ENCODE data around the gene INPP5D.
A peak's percentile ranks its signal among the peaks of the same experiment; 100 is the strongest.

Gene INPP5D

DNA sequence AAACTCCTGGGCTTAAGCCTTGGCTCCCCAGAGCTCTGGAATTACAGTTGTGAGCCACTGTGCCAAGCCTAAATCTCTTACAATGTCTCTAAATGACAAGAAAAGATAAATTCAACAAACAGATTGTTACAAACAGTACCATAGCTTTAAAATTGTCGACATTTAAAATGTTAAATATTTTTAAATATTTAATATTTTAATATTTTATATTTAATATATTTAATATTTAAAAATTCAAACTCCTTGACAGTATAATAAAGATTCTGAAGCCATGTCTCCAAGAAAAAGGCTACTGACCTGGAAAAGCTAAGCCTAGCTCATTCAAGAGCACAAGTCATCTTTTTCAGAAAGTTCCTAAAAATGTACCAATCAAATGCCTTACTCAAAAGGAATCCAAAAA lies 75.3 kb downstream of the INPP5D start:
- TF ChIP-seq ZC3H10 (CRISPR knock-in tag; IDR thresholded peaks at IDR 0.05), result no peak
- TF ChIP-seq RARB (CRISPR knock-in tag; IDR thresholded peaks at IDR 0.05), result no peak
- TF ChIP-seq CSDC2 (CRISPR knock-in tag; IDR thresholded peaks at IDR 0.05), result no peak
- ATAC-seq, result no peak

DNA sequence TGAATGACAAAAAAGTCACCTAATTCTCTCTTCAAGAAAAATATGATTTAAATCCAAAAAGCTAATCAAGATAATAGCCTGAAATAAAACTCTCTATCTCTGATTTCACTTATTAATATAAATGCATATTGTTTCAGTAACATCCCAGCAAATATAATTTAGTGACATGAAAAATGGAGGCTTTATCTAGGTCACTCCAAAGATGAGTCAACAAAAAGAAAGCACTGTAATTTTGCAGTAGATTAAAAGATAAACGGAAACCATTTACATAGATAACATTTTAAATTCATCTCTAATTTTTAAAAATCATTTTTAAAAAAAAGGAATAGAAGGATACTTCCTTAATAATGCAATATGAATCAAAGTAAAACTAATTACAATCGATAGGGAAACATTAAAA lies 76.9 kb downstream of the INPP5D start:
- ATAC-seq, result no peak; the same call in 2 of the 3 replicates
- TF ChIP-seq PPARA (CRISPR knock-in tag; IDR thresholded peaks at IDR 0.05; ENCODE audit: borderline replicate concordance) (no peak), ISL1 (CRISPR knock-in tag; IDR thresholded peaks at IDR 0.05) (peak; percentile 43; the same call in 1 of the 2 replicates), ZNF8 (CRISPR knock-in tag; IDR thresholded peaks at IDR 0.05) (no peak), ZFP30 (CRISPR knock-in tag; IDR thresholded peaks at IDR 0.05) (no peak)
- TF ChIP-seq, protein P1, sequence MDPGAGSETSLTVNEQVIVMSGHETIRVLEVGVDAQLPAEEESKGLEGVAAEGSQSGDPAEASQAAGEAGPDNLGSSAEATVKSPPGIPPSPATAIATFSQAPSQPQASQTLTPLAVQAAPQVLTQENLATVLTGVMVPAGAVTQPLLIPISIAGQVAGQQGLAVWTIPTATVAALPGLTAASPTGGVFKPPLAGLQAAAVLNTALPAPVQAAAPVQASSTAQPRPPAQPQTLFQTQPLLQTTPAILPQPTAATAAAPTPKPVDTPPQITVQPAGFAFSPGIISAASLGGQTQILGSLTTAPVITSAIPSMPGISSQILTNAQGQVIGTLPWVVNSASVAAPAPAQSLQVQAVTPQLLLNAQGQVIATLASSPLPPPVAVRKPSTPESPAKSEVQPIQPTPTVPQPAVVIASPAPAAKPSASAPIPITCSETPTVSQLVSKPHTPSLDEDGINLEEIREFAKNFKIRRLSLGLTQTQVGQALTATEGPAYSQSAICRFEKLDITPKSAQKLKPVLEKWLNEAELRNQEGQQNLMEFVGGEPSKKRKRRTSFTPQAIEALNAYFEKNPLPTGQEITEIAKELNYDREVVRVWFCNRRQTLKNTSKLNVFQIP (CRISPR knock-in tag; IDR thresholded peaks at IDR 0.05; ENCODE audit: borderline replicate concordance, low read depth), result no peak

DNA sequence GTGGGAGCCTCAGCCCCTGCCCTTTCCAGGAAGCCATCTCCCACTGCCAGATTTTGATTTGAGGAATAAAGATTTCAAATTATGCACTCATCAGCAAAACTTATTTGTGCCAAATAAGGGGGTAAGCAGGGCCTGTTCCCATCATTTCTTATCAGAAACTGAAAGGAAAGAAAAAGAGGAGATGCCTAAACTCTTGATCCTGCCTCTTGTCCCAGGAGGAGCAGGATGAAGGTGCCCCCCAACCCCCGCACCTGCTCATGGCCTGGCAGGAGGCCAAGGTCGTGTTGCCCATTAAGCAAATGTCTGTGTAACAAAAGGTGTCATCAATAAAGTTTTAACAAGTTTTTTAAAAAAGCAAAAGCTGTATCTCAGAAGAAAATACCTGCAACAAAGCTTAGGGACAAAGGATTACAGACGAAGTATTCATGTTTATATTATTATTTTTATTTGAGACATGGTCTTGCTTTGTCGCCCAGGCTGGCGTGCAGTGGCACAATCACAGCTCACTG lies 80.0 kb downstream of the INPP5D start:
- ATAC-seq, result no peak
- TF ChIP-seq ZFP30 (CRISPR knock-in tag; IDR thresholded peaks at IDR 0.05) (no peak), ZFP3 (CRISPR knock-in tag; IDR thresholded peaks at IDR 0.05) (no peak), ZC3H10 (CRISPR knock-in tag; IDR thresholded peaks at IDR 0.05) (no peak), ESRRG (CRISPR knock-in tag; IDR thresholded peaks at IDR 0.05) (no peak), ZNF8 (CRISPR knock-in tag; IDR thresholded peaks at IDR 0.05) (no peak), ARNTL (CRISPR knock-in tag; IDR thresholded peaks at IDR 0.05; ENCODE audit: borderline replicate concordance, low read depth) (no peak), CSDC2 (CRISPR knock-in tag; IDR thresholded peaks at IDR 0.05) (no peak), BACH2 (CRISPR knock-in tag; IDR thresholded peaks at IDR 0.05; ENCODE audit: borderline replicate concordance) (no peak), TOX (CRISPR knock-in tag; IDR thresholded peaks at IDR 0.05; ENCODE audit: borderline replicate concordance) (no peak), ZNF565 (CRISPR knock-in tag; conservative IDR thresholded peaks at IDR 0.05; ENCODE audit: low read depth) (no peak), PPARA (CRISPR knock-in tag; IDR thresholded peaks at IDR 0.05; ENCODE audit: borderline replicate concordance) (no peak), TCF4 (CRISPR knock-in tag; IDR thresholded peaks at IDR 0.05; ENCODE audit: borderline replicate concordance) (no peak)
- TF ChIP-seq, protein P1 (CRISPR knock-in tag; IDR thresholded peaks at IDR 0.05; ENCODE audit: borderline replicate concordance, low read depth), result no peak
- TF ChIP-seq, protein P2, sequence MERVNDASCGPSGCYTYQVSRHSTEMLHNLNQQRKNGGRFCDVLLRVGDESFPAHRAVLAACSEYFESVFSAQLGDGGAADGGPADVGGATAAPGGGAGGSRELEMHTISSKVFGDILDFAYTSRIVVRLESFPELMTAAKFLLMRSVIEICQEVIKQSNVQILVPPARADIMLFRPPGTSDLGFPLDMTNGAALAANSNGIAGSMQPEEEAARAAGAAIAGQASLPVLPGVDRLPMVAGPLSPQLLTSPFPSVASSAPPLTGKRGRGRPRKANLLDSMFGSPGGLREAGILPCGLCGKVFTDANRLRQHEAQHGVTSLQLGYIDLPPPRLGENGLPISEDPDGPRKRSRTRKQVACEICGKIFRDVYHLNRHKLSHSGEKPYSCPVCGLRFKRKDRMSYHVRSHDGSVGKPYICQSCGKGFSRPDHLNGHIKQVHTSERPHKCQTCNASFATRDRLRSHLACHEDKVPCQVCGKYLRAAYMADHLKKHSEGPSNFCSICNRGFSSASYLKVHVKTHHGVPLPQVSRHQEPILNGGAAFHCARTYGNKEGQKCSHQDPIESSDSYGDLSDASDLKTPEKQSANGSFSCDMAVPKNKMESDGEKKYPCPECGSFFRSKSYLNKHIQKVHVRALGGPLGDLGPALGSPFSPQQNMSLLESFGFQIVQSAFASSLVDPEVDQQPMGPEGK (CRISPR knock-in tag; IDR thresholded peaks at IDR 0.05; ENCODE audit: borderline replicate concordance), result no peak
- TF ChIP-seq, protein P3, sequence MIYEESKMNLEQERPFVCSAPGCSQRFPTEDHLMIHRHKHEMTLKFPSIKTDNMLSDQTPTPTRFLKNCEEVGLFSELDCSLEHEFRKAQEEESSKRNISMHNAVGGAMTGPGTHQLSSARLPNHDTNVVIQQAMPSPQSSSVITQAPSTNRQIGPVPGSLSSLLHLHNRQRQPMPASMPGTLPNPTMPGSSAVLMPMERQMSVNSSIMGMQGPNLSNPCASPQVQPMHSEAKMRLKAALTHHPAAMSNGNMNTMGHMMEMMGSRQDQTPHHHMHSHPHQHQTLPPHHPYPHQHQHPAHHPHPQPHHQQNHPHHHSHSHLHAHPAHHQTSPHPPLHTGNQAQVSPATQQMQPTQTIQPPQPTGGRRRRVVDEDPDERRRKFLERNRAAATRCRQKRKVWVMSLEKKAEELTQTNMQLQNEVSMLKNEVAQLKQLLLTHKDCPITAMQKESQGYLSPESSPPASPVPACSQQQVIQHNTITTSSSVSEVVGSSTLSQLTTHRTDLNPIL (CRISPR knock-in tag; IDR thresholded peaks at IDR 0.05; ENCODE audit: low read depth), result no peak
- TF ChIP-seq, protein P4, sequence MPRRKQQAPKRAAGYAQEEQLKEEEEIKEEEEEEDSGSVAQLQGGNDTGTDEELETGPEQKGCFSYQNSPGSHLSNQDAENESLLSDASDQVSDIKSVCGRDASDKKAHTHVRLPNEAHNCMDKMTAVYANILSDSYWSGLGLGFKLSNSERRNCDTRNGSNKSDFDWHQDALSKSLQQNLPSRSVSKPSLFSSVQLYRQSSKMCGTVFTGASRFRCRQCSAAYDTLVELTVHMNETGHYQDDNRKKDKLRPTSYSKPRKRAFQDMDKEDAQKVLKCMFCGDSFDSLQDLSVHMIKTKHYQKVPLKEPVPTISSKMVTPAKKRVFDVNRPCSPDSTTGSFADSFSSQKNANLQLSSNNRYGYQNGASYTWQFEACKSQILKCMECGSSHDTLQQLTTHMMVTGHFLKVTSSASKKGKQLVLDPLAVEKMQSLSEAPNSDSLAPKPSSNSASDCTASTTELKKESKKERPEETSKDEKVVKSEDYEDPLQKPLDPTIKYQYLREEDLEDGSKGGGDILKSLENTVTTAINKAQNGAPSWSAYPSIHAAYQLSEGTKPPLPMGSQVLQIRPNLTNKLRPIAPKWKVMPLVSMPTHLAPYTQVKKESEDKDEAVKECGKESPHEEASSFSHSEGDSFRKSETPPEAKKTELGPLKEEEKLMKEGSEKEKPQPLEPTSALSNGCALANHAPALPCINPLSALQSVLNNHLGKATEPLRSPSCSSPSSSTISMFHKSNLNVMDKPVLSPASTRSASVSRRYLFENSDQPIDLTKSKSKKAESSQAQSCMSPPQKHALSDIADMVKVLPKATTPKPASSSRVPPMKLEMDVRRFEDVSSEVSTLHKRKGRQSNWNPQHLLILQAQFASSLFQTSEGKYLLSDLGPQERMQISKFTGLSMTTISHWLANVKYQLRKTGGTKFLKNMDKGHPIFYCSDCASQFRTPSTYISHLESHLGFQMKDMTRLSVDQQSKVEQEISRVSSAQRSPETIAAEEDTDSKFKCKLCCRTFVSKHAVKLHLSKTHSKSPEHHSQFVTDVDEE (CRISPR knock-in tag; IDR thresholded peaks at IDR 0.05), result no peak

DNA sequence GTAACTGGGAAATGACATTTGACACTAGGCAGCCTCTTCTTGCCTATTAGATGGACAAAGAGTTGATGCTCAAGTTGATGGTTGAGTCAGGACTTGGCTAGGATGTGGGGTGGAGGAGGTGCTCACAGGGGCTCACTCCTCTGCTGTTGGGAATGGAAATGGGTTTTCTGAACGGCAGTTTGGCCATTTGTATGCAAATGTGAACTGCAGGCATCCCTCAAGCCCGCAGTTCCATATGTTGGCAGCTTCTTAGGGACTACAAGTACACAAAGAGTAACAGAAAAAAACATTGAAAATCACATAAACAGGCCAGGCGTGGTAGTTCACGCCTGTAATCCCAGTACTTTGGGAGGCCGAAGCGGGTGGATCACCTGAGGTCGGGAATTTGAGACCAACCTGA lies 80.8 kb downstream of the INPP5D start:
- no peak for ATAC-seq
- no peak for TF ChIP-seq RARB (CRISPR knock-in tag; IDR thresholded peaks at IDR 0.05)
- TF ChIP-seq OSR1 (CRISPR knock-in tag; IDR thresholded peaks at IDR 0.05), result no peak
- TF ChIP-seq, protein P1 (CRISPR knock-in tag; IDR thresholded peaks at IDR 0.05; ENCODE audit: borderline replicate concordance, low read depth), result no peak
- no peak for TF ChIP-seq ZFP30 (CRISPR knock-in tag; IDR thresholded peaks at IDR 0.05)
- TF ChIP-seq ARNTL (CRISPR knock-in tag; IDR thresholded peaks at IDR 0.05; ENCODE audit: borderline replicate concordance, low read depth), result no peak
- TF ChIP-seq, protein P2 (CRISPR knock-in tag; IDR thresholded peaks at IDR 0.05; ENCODE audit: borderline replicate concordance), result no peak
- no peak for TF ChIP-seq PPARA (CRISPR knock-in tag; IDR thresholded peaks at IDR 0.05; ENCODE audit: borderline replicate concordance)

Measured in SK-N-SH treated with all-trans-retinoic acid at 6 μM for 48 hours (cell line).